ENCODE measurements around the gene SORCS2. TPM values are rescaled to one million over a fixed set of nuclear protein-coding genes. Genes with fewer than 3 reads are reported as not detected.

SORCS2 gene
- total RNA-seq, 4 donors from 2014 or later: 2.0 to 7.4 (median 3.6) TPM

GRCh38 chr4:7291372-7292114 is 99.2 kb downstream of the SORCS2 start:
- peak; percentile 29 for ATAC-seq
- TF ChIP-seq POLR2A (IDR thresholded peaks at IDR 0.05) (no peak), EP300 (IDR thresholded peaks at IDR 0.05) (no peak), POLR2AphosphoS5 (IDR thresholded peaks at IDR 0.05) (no peak)
- TF ChIP-seq, protein P1, sequence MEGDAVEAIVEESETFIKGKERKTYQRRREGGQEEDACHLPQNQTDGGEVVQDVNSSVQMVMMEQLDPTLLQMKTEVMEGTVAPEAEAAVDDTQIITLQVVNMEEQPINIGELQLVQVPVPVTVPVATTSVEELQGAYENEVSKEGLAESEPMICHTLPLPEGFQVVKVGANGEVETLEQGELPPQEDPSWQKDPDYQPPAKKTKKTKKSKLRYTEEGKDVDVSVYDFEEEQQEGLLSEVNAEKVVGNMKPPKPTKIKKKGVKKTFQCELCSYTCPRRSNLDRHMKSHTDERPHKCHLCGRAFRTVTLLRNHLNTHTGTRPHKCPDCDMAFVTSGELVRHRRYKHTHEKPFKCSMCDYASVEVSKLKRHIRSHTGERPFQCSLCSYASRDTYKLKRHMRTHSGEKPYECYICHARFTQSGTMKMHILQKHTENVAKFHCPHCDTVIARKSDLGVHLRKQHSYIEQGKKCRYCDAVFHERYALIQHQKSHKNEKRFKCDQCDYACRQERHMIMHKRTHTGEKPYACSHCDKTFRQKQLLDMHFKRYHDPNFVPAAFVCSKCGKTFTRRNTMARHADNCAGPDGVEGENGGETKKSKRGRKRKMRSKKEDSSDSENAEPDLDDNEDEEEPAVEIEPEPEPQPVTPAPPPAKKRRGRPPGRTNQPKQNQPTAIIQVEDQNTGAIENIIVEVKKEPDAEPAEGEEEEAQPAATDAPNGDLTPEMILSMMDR (IDR thresholded peaks at IDR 0.05): no peak
- Histone ChIP-seq H3K4me3 (no peak overlapping the region), H3K27me3 (no peaks in the 10 kb centered on the region), H3K36me3 (no peaks in the 10 kb centered on the region), H3K9me3 (no peaks in the 10 kb centered on the region), H3K27ac (peak overlapping the region in 1 of 4 donors; percentile 52), H3K4me1 (peaks cover 0 to 29% (median 5%) of the 10 kb centered on the region in 3 donors)
- WGBS, 2 donors (ENCODE audit: low coverage in 1 of 2): 70 to 82% methylated on average over 3 to 4 of the region's 19 CpGs

- 94 to 96% methylated on average over 7 to 10 of the region's 11 CpGs for WGBS, 2 donors (ENCODE audit: low coverage in 1 of 2)
- no peaks in the 10 kb centered on the region for H3K9me3 ChIP-seq
- no peaks in the 10 kb centered on the region for H3K36me3 ChIP-seq
- no peak overlapping the region for H3K27ac ChIP-seq
- no peak overlapping the region for H3K4me3 ChIP-seq
- TF ChIP-seq EP300 (IDR thresholded peaks at IDR 0.05) (no peak), POLR2A (IDR thresholded peaks at IDR 0.05) (no peak), POLR2AphosphoS5 (IDR thresholded peaks at IDR 0.05) (no peak)
- TF ChIP-seq, protein P1 (IDR thresholded peaks at IDR 0.05): no peak
- no peak for ATAC-seq
- no peaks in the 10 kb centered on the region for H3K27me3 ChIP-seq
- H3K4me1 ChIP-seq: peaks cover 0 to 25% (median 5%) of the 10 kb centered on the region in 3 donors
Observed at GRCh38 chr4:7293703-7294102, 101.4 kb downstream of the SORCS2 start.

DNA sequence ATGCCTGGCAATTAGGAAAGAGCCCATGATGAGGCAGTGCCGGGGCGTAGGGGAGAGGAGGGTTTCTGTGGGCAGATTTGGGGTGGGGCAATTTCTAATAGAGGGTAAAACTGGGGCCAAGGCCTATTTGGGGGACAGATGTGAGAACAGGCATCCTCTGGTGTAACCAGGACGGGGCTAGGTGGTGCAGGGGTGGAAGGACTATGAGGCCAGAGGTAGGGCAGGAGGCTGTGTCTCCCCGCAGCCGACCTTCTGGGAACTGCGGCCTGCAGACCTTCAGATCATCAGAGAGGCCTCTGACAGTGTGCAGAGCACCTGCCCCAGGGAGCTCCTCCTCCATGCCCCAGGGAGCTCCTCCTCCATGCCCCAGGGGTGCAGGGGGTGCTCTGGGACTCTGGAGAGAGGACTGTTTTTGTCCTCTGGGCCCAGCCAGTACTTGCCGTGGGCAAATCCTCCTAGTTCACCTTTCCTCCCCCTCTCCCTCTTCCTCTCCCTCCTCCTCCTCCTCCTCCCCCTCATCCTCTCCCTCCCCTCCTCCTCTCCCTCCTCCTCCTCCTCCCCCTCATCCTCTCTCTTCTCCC is 101.9 kb downstream of the SORCS2 start:
- Histone ChIP-seq H3K27ac (no peak overlapping the region), H3K4me1 (peaks cover 0 to 25% (median 5%) of the 10 kb centered on the region in 3 donors), H3K27me3 (no peaks in the 10 kb centered on the region)

GRCh38 chr4:7295197-7295910 is 103.0 kb downstream of the SORCS2 start:
- H3K9me3 ChIP-seq: no peaks in the 10 kb centered on the region
- no peaks in the 10 kb centered on the region for H3K36me3 ChIP-seq
- no CpG with 5 or more reads among the region's 22 CpGs for WGBS, 2 donors (ENCODE audit: low coverage in 1 of 2)
- no peaks in the 10 kb centered on the region for H3K27me3 ChIP-seq
- peak overlapping the region in 3 of 4 donors; percentile 33 to 54 (median 33) for H3K27ac ChIP-seq
- peaks cover 0 to 25% (median 5%) of the 10 kb centered on the region in 3 donors for H3K4me1 ChIP-seq
- no peak for TF ChIP-seq EP300 (IDR thresholded peaks at IDR 0.05)
- TF ChIP-seq, protein P1 (IDR thresholded peaks at IDR 0.05): peak in 3 of 4 experiments; percentile 14 to 37 (median 15)
- ATAC-seq: peak; percentile 48
- H3K4me3 ChIP-seq: peak overlapping the region in 1 of 2 donors; percentile 35

More for the DNA sequence above, 101.9 kb downstream of the SORCS2 start:
- Histone ChIP-seq H3K4me3 (no peak overlapping the region), H3K9me3 (no peaks in the 10 kb centered on the region), H3K36me3 (no peaks in the 10 kb centered on the region)
- TF ChIP-seq, protein P1 (IDR thresholded peaks at IDR 0.05): no peak
- TF ChIP-seq POLR2AphosphoS5 (IDR thresholded peaks at IDR 0.05) (no peak), EP300 (IDR thresholded peaks at IDR 0.05) (no peak), POLR2A (IDR thresholded peaks at IDR 0.05) (no peak)
- ATAC-seq: no peak
- 62 to 69% methylated on average over 2 to 6 of the region's 7 CpGs for WGBS, 2 donors (ENCODE audit: low coverage in 1 of 2)
